Skeletal muscle satellite cell (primary cell): ENCODE measurements around the gene PPP1R3E. TPM values are rescaled to one million over a fixed set of nuclear protein-coding genes. Genes with fewer than 3 reads are reported as not detected.

Experiments
- H3K27me3 ChIP-seq: 2 replicates; pipeline ENCODE4 v1.7.0; 2013; ENCODE audit warnings: low read length; ENCODE audit not compliant: control insufficient read depth, insufficient read depth
- H3K36me3 ChIP-seq: 2 replicates; pipeline ENCODE4 v1.7.0; 2013; ENCODE audit warnings: mild to moderate bottlenecking, control low read depth, low read length; ENCODE audit not compliant: insufficient read depth
- H3K4me1 ChIP-seq: 2 replicates; pipeline ENCODE4 v1.7.0; 2013; ENCODE audit warnings: low read length; ENCODE audit not compliant: control insufficient read depth, insufficient read depth
- H3K4me2 ChIP-seq: 2 replicates; pipeline ENCODE4 v1.7.0; 2013; ENCODE audit warnings: mild to moderate bottlenecking, low read length
- H3K4me3 ChIP-seq: 2 replicates; pipeline ENCODE4 v1.7.0; 2013; ENCODE audit warnings: low read length
- H3K9ac ChIP-seq: 2 replicates; pipeline ENCODE4 v1.7.0; 2013; ENCODE audit warnings: mild to moderate bottlenecking, low read depth, low read length, moderate library complexity
- H3K9me3 ChIP-seq: replicated peaks from 2 replicates; pipeline ENCODE4 v1.7.0; 2013; ENCODE audit warnings: mild to moderate bottlenecking, control low read depth, low read length
- total RNA-seq: library from RNA; depleted of rRNA; stranded (reverse); fragments of >200 nt; gene quantifications from 2 replicates; pipeline ENCODE4 v1.2.3, GENCODE V29; 2012; rRNA removed

Gene PPP1R3E, protein sequence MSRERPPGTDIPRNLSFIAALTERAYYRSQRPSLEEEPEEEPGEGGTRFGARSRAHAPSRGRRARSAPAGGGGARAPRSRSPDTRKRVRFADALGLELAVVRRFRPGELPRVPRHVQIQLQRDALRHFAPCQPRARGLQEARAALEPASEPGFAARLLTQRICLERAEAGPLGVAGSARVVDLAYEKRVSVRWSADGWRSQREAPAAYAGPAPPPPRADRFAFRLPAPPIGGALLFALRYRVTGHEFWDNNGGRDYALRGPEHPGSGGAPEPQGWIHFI
- total RNA-seq: 3.1 and 3.3 TPM in 2 replicates

GRCh38 chr14:23302290-23303225 is at the start of gene PPP1R3E:
TSS of gene PPP1R3E (minus strand) at chr14:23302859. CDS start at chr14:23302576, 283 bp downstream.
- H3K4me1 ChIP-seq: peaks cover 38% of the 10 kb centered on the region
- no peaks in the 10 kb centered on the region for H3K36me3 ChIP-seq
- peak within 1 kb of the TSS; percentile 78 for H3K4me3 ChIP-seq
- H3K9me3 ChIP-seq: no peaks in the 10 kb centered on the region
- H3K4me2 ChIP-seq: peak within 1 kb of the TSS; percentile 96
- H3K27me3 ChIP-seq: no peaks in the 10 kb centered on the region
- peak within 1 kb of the TSS; percentile 90 for H3K9ac ChIP-seq

GRCh38 chr14:23351681-23352505 is 49.2 kb upstream of the PPP1R3E start:
- Histone ChIP-seq H3K9ac (peak overlapping the region; percentile 18), H3K4me1 (peaks cover 7% of the 10 kb centered on the region), H3K27me3 (peaks cover 42% of the 10 kb centered on the region), H3K9me3 (no peaks in the 10 kb centered on the region), H3K4me3 (peak overlapping the region; percentile 79), H3K4me2 (peak overlapping the region; percentile 91), H3K36me3 (no peaks in the 10 kb centered on the region)

DNA sequence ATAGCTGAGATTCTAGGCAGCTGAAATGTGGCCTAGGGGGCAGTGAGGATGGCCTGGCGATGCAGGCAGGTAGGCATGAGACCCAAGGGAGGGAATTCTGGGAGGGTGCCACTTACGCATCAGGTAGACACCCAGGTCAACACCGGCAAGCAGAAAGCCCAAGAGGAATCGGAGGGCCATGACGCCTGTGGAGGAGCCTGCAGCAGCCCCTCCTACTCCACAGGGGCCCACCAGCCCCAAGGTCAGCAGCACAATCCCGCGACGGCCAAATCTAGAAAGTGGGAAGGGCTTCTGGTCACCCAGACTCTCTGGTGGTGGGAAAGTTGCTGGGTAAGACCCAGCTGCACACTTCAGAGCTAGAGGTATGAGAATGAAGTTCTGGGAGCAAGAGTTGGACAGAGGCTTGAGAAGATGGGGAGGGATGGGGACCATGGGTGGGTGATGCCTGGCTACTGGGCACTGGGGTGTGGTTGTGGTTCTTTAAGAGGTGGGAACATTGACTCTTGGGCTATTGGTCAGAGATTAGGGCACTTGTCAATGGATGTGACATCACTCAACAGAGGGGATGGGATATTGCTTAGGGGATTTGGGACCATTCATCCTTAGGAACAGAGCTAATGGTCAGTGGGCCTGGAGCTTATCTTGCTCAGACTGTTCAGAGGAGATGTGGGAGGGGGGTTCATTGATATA is 46.6 kb upstream of the PPP1R3E start:
- no peak overlapping the region for H3K4me3 ChIP-seq
- H3K9ac ChIP-seq: no peak overlapping the region
- no peaks in the 10 kb centered on the region for H3K36me3 ChIP-seq
- H3K4me2 ChIP-seq: no peak overlapping the region
- peaks cover 7% of the 10 kb centered on the region for H3K4me1 ChIP-seq
- H3K27me3 ChIP-seq: peaks cover 20% of the 10 kb centered on the region
- no peaks in the 10 kb centered on the region for H3K9me3 ChIP-seq

DNA sequence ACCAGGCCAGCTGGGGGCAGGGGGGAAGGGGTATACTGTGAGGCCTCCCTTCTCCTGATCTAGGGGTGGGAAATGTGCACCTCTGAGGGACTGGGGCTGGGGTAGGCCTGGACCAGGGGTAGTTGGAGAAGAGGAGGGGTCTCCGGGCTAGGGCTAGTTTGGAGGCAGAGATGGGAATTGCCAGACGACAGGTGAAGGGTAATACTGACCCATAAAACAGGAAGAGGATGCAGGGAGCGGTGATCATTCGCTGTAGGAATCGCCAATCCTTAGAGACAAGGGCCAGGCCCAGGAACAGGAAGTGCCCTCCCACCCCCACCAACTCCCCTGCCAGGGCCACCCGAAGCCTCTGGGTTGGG is 45.6 kb upstream of the PPP1R3E start:
- Histone ChIP-seq H3K9ac (no peak overlapping the region), H3K27me3 (peaks cover 11% of the 10 kb centered on the region)

DNA sequence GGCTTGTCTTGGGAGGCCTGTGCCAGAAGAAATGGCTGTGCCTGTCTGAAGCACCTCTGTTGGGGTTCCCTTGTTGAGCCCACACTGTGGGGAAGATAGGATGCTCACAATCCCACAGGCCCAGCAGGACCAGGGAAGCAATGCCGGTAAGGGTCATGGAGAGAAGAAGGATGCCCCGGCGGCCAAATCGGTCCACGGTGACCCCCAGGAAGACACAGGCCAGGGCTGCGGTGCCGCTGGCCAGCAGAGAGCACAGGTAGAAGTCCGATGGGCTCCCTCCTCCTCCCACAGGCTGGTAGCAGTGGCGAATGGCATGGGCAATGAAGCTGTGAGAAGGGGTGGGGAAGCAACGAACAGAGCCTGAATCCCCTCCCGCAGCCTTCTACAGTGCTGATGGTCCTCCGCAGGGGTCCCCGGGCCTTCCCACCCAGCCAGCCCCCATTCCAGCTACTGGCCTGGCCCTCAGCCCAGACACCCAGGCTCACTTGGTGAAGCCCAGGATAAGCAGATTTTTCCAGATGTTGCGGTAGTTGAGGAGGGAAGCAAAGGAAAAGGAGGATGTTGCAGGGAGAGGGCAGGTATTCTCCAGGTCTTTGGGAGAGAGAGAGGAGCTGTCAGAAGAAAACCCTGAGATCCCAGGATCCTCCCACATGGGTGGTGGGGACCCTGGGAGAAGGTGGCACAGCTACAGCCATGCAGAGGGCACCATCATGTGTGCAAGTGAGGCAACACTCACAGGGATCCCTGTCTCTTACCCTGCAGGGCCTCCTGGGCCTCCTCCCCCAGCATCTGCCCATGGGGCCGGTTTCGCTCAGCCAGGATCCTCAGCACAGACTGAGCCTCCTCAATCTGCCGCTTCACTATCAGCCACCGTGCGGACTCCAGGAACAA is 45.0 kb upstream of the PPP1R3E start:
- no peaks in the 10 kb centered on the region for H3K9me3 ChIP-seq
- peaks cover 7% of the 10 kb centered on the region for H3K4me1 ChIP-seq
- H3K36me3 ChIP-seq: no peaks in the 10 kb centered on the region
- no peak overlapping the region for H3K4me2 ChIP-seq
- H3K9ac ChIP-seq: no peak overlapping the region
- H3K27me3 ChIP-seq: peaks cover 8% of the 10 kb centered on the region
- no peak overlapping the region for H3K4me3 ChIP-seq

More for the DNA sequence above, 45.6 kb upstream of the PPP1R3E start:
- no peaks in the 10 kb centered on the region for H3K9me3 ChIP-seq
- H3K4me2 ChIP-seq: no peak overlapping the region
- H3K4me3 ChIP-seq: no peak overlapping the region
- H3K36me3 ChIP-seq: no peaks in the 10 kb centered on the region
- H3K4me1 ChIP-seq: peaks cover 7% of the 10 kb centered on the region

DNA sequence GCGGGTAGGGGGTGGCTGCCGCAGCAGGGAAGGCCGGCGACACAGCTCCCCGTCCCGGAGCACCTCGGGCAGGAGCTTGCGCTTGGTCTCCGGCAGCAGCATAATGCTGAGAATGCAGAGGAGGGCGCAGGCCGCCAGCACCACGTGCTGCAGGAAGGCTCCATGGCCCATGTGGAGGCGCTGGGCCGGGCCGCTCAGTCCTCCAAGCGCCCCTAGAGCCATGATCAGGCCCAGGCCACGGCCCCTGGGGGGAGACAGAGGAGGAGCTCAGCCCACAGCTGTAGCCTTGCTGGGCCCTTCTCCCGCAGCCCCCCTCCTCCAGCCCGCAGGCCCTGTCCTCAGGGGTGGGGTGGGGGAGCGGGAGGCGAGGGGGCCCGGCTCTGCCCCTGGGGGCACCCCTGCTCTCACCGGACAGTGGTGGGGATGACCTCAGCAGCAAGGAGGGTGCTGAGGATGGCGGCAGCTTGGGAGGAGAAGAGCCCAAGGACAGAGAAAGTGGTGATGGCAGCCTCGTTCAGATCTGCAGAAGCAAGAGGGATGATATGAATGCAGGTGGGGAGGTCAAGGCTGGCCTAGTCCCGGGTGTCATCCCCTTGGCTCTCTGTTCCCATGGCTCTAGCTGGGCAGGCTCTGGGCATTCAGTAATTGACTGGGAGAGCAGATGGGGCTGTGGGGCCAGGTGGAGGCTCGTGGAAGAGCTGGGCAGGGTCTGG is 44.2 kb upstream of the PPP1R3E start:
- Histone ChIP-seq H3K9ac (no peak overlapping the region), H3K4me3 (no peak overlapping the region), H3K27me3 (peaks cover 13% of the 10 kb centered on the region)

GRCh38 chr14:23345987-23346692 is 43.5 kb upstream of the PPP1R3E start:
- no peak overlapping the region for H3K4me2 ChIP-seq
- no peaks in the 10 kb centered on the region for H3K36me3 ChIP-seq
- H3K9me3 ChIP-seq: no peaks in the 10 kb centered on the region
- no peaks in the 10 kb centered on the region for H3K4me1 ChIP-seq
- H3K27me3 ChIP-seq: peaks cover 9% of the 10 kb centered on the region
- H3K9ac ChIP-seq: no peak overlapping the region
- no peak overlapping the region for H3K4me3 ChIP-seq

More for the DNA sequence above, 44.2 kb upstream of the PPP1R3E start:
- Histone ChIP-seq H3K4me2 (no peak overlapping the region), H3K36me3 (no peaks in the 10 kb centered on the region), H3K4me1 (peaks cover 3% of the 10 kb centered on the region), H3K9me3 (no peaks in the 10 kb centered on the region)

DNA sequence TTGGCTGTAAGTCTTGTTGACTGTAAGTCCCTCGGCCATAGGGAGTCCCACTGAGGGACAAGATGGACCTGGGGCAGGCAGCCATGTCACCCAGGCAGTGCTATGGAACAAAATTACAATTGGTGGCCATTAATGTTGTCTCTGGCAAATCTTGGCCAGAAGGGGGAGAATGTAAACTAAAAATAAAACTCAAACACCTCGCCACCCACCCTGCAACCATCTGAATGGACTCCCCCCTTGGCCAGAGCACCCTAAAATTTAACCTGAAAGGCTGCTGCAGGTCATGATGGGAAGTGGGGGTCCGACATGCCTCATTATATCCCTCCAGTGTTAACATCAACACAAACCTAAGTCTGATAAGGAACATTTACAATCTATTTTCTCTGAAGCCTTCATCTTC is 41.8 kb upstream of the PPP1R3E start:
- H3K9ac ChIP-seq: no peak overlapping the region
- H3K4me1 ChIP-seq: no peaks in the 10 kb centered on the region
- no peaks in the 10 kb centered on the region for H3K9me3 ChIP-seq
- H3K36me3 ChIP-seq: no peaks in the 10 kb centered on the region
- no peak overlapping the region for H3K4me2 ChIP-seq
- H3K4me3 ChIP-seq: no peak overlapping the region
- H3K27me3 ChIP-seq: peaks cover 6% of the 10 kb centered on the region

GRCh38 chr14:23339506-23340268 is 37.0 kb upstream of the PPP1R3E start:
- Histone ChIP-seq H3K27me3 (peaks cover 27% of the 10 kb centered on the region), H3K4me1 (no peaks in the 10 kb centered on the region), H3K4me3 (no peak overlapping the region), H3K4me2 (no peak overlapping the region), H3K36me3 (no peaks in the 10 kb centered on the region), H3K9ac (no peak overlapping the region), H3K9me3 (no peaks in the 10 kb centered on the region)
